PC-3 (cell line): ENCODE results near the gene CBFA2T2. TPM values are rescaled to one million over a fixed set of nuclear protein-coding genes. Genes with fewer than 3 reads are reported as not detected.

Source experiments
- ATAC-seq: fragments of 200-7000 bp; cut with Tn5 transposase; 2 replicates; pipeline ENCODE4 v1.9.1; 2020; ENCODE audit warnings: mild to moderate bottlenecking, moderate library complexity
- BruUV-seq: library from RNA; stranded (reverse); fragments of 400-500 nt; replicated peaks from 2 replicates; lab custom pipeline; 2021; lab: Mats Ljungman, UMichigan
- CTCF ChIA-PET: fragments of 300-600 bp; sonication (Branson Sonifier 250); formaldehyde crosslinking; loops from one replicate; lab custom pipeline; 2022; ENCODE audit warnings: antibody characterized with exemption; lab: Charles Lee
- POLR2A ChIA-PET: fragments of 300-600 bp; sonication (Branson Sonifier 250); formaldehyde crosslinking; loops from one replicate; lab custom pipeline; 2022; ENCODE audit warnings: antibody characterized with exemption; ENCODE audit not compliant: unreplicated experiment; lab: Charles Lee
- DNase-seq: peaks from one replicate; pipeline ENCODE4 v3.0.0-alpha.2; 2015
- H2AFZ ChIP-seq: fragments of 300-600 bp; sonication (generic); 2 replicates; pipeline ENCODE4 v1.6.0; 2016; ENCODE audit warnings: antibody characterized with exemption, low read length
- H3F3A ChIP-seq: fragments of 300-600 bp; sonication (generic); one replicate; pipeline ENCODE4 v1.6.0; 2017; ENCODE audit warnings: antibody characterized with exemption, low read length, control low read depth, mild to moderate bottlenecking; ENCODE audit not compliant: unreplicated experiment
- H3K27ac ChIP-seq: fragments of 300-600 bp; sonication (generic); 2 replicates; pipeline ENCODE4 v1.5.1; 2016; ENCODE audit warnings: mild to moderate bottlenecking, low read length
- H3K27me3 ChIP-seq: fragments of 300-600 bp; sonication (generic); 2 replicates; pipeline ENCODE4 v1.6.1; 2016; ENCODE audit warnings: low read length, mixed read lengths
- H3K36me3 ChIP-seq: fragments of 300-600 bp; sonication (generic); 2 replicates; pipeline ENCODE4 v1.6.1; 2016; ENCODE audit warnings: low read depth, mixed run types, low read length, mixed read lengths
- H3K4me1 ChIP-seq: fragments of 300-600 bp; sonication (generic); 2 replicates; pipeline ENCODE4 v1.5.1; 2016; ENCODE audit warnings: low read length; ENCODE audit not compliant: insufficient read depth
- H3K4me2 ChIP-seq: fragments of 300-600 bp; sonication (generic); 2 replicates; pipeline ENCODE4 v1.6.0; 2016; ENCODE audit warnings: low read length
- H3K4me3 ChIP-seq: fragments of 300-600 bp; sonication (generic); 2 replicates; pipeline ENCODE4 v1.5.1; 2016; ENCODE audit warnings: mild to moderate bottlenecking, low read length, mixed read lengths
- H3K79me2 ChIP-seq: fragments of 300-600 bp; sonication (generic); 2 replicates; pipeline ENCODE4 v1.6.1; 2017; ENCODE audit warnings: low read length, mixed read lengths
- H3K9ac ChIP-seq: fragments of 300-600 bp; sonication (generic); 2 replicates; pipeline ENCODE4 v1.6.0; 2016; ENCODE audit warnings: mild to moderate bottlenecking, low read length
- H3K9me2 ChIP-seq: fragments of 300-600 bp; sonication (generic); replicated peaks from 2 replicates; pipeline ENCODE4 v1.6.1; 2016; ENCODE audit warnings: mixed run types, low read length, mixed read lengths
- H3K9me3 ChIP-seq: fragments of 300-600 bp; sonication (generic); 2 replicates; pipeline ENCODE4 v1.6.1; 2016; ENCODE audit warnings: low read length, mixed read lengths
- H4K20me1 ChIP-seq: fragments of 300-600 bp; sonication (generic); 2 replicates; pipeline ENCODE4 v1.6.1; 2016; ENCODE audit warnings: low read length, mixed read lengths
- CTCF ChIP-seq: fragments of 300-600 bp; sonication (generic); conservative IDR thresholded peaks from 2 replicates; pipeline ENCODE4 v1.5.1; 2017; ENCODE audit warnings: antibody characterized with exemption, low read depth, mild to moderate bottlenecking, low read length
- EZH2 ChIP-seq: fragments of 300-600 bp; sonication (generic); IDR thresholded peaks from one replicate; pipeline ENCODE4 v1.6.1; 2017; ENCODE audit warnings: antibody characterized with exemption, mild to moderate bottlenecking, low read length; ENCODE audit not compliant: unreplicated experiment
- EZH2phosphoT487 ChIP-seq: fragments of 300-600 bp; sonication (generic); IDR thresholded peaks from 2 replicates; pipeline ENCODE4 v1.6.1; 2018; ENCODE audit warnings: mild to moderate bottlenecking, antibody characterized with exemption, low read length, borderline replicate concordance
- intact Hi-C: fragments of 100-400 bp; cut with micrococcal nuclease; formaldehyde crosslinking; loops from 2 replicates; pipeline ENCODE4 v1.9.0; 2023
- total RNA-seq: library from RNA; depleted of rRNA; stranded (reverse); fragments of >200 nt; gene quantifications from 2 replicates; pipeline ENCODE4 v1.2.3, GENCODE V29; 2014

CBFA2T2 gene
- total RNA-seq, 1 experiment from 2014 or later: 9.7 TPM

DNA sequence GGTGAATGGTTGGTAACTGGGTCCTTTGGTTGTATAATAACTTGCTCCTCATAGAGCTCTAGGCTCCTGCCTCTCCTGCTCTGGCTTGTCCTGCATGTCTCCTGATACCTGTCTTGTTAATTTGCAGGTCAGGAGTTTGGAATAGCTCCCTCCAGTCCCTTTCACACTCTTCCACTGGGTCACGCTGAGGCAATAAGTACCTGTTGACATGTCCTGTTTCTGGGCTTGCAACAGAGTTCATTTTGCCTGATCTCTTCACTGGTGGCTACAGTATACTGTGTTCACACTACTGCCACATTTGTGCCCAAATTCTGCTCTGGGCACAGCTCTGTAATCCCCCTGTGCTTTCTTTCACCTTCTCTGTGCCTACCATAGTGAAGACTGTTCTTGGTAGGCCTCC lies 146.9 kb downstream of the CBFA2T2 start:
- Histone ChIP-seq H3K27me3 (no peaks in the 10 kb centered on the region), H2AFZ (no peak overlapping the region), H3K9me3 (no peaks in the 10 kb centered on the region), H3F3A (no peaks in the 10 kb centered on the region), H3K9ac (no peak overlapping the region), H3K4me3 (no peak overlapping the region), H3K36me3 (peaks cover 4% of the 10 kb centered on the region; the same call in 1 of the 2 replicates), H3K4me1 (no peaks in the 10 kb centered on the region), H3K79me2 (no peaks in the 10 kb centered on the region), H4K20me1 (no peaks in the 10 kb centered on the region), H3K4me2 (no peak overlapping the region), H3K9me2 (no peaks in the 10 kb centered on the region), H3K27ac (no peak overlapping the region)
- no peak for DNase-seq
- no TSS peak for BruUV-seq
- ChIA-PET CTCF (no interaction called here), POLR2A (no interaction called here)
- no peak for ATAC-seq
- intact Hi-C loops: no loop called here
- no peak for TF ChIP-seq EZH2
- no peak for TF ChIP-seq EZH2phosphoT487

GRCh38 chr20:33640287-33640686 lies 150.4 kb downstream of the CBFA2T2 start:
- Histone ChIP-seq H3K36me3 (peaks cover 13% of the 10 kb centered on the region), H3K9ac (no peak overlapping the region), H3K79me2 (no peaks in the 10 kb centered on the region), H3K4me3 (no peak overlapping the region), H3K4me2 (no peak overlapping the region), H2AFZ (no peak overlapping the region), H4K20me1 (no peaks in the 10 kb centered on the region), H3K27me3 (no peaks in the 10 kb centered on the region), H3K27ac (no peak overlapping the region), H3K4me1 (no peaks in the 10 kb centered on the region), H3F3A (no peaks in the 10 kb centered on the region), H3K9me2 (no peaks in the 10 kb centered on the region), H3K9me3 (no peaks in the 10 kb centered on the region)
- ChIA-PET CTCF (interaction anchor here (0.6 kb wide), 1 partner anchor 10 kb away, joined by 6 read pairs; no protein-coding TSS in a partner anchor), POLR2A (no interaction called here)
- ATAC-seq: no peak
- BruUV-seq: no TSS peak
- DNase-seq: no peak
- intact Hi-C loops: no loop called here
- TF ChIP-seq CTCF (no peak), EZH2 (no peak), EZH2phosphoT487 (no peak)

DNA sequence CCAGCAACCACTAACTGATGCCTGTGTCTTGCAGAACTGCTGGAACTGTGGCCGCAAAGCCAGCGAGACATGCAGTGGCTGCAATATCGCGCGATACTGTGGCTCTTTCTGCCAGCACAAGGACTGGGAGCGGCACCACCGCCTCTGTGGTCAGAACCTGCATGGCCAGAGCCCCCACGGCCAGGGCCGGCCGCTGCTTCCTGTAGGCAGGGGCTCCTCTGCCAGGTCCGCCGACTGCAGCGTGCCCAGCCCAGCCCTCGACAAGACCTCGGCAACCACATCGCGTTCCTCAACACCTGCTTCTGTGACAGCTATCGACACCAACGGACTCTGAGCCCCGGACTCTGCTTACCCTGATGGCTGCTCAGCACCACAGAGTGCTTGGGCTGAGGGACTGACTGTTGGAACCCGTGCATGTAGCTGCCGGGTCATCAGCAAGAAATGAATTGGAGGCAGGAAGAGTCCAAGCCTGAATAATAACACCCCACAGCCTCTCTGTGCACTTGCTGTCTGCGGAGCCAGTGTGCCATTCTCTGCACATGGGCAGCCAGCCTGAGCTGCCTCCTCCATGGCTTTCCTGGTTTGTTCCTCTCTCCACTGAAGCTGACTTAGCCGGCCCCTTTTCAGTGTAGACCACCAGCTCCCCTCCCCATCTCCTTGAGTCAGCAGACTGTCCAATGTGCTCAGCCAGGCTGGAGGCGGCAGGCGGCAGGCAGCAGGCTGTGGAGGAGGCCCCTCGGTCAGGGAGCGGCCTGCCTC lies 154.6 kb downstream of the CBFA2T2 start:
- ATAC-seq (no peak), DNase-seq (no peak)
- peaks cover 21% of the 10 kb centered on the region for H3K4me1 ChIP-seq
- POLR2A ChIA-PET: no interaction called here
- CTCF ChIA-PET: no interaction called here
- H3K27me3 ChIP-seq: no peaks in the 10 kb centered on the region
- H3K4me2 ChIP-seq: no peak overlapping the region
- H3F3A ChIP-seq: no peaks in the 10 kb centered on the region
- no peak overlapping the region for H3K9ac ChIP-seq
- H3K79me2 ChIP-seq: no peaks in the 10 kb centered on the region
- intact Hi-C loops: loop anchor here (5.0 kb wide), 2 partner anchors 82 to 127 kb away; no protein-coding TSS in a partner anchor
- no TSS peak for BruUV-seq
- no peak overlapping the region for H2AFZ ChIP-seq
- peaks cover 15% of the 10 kb centered on the region for H3K36me3 ChIP-seq
- H3K27ac ChIP-seq: no peak overlapping the region
- no peak overlapping the region for H3K4me3 ChIP-seq
- TF ChIP-seq EZH2phosphoT487 (no peak), EZH2 (no peak)
- H3K9me3 ChIP-seq: no peaks in the 10 kb centered on the region
- H3K9me2 ChIP-seq: no peaks in the 10 kb centered on the region
- H4K20me1 ChIP-seq: no peaks in the 10 kb centered on the region
